ENCODE measurements around the gene C1QTNF1.

GRCh38 chr17:78997231-78997741, 26.7 kb upstream of the C1QTNF1 start:
- no peak for TF ChIP-seq CTCF (IDR thresholded peaks at IDR 0.05; ENCODE audit: low read length)
- no peak for TF ChIP-seq EZH2phosphoT487 (IDR thresholded peaks at IDR 0.05; ENCODE audit: low read length)
